ENCODE measurements around the gene CEP72.

CEP72 gene

GRCh38 chr5:661891-662750 lies 50.0 kb downstream of the CEP72 start:
- DNase-seq = no peak

GRCh38 chr5:662751-663435 lies 50.8 kb downstream of the CEP72 start:
- no peak for DNase-seq

GRCh38 chr5:663436-664342 lies 51.5 kb downstream of the CEP72 start:
- DNase-seq = no peak

- DNase-seq = no peak
Measured at GRCh38 chr5:664343-664993, 52.3 kb downstream of the CEP72 start.

- no peak for DNase-seq
Measured at GRCh38 chr5:664994-665360, 52.8 kb downstream of the CEP72 start.

GRCh38 chr5:665541-665955 lies 53.4 kb downstream of the CEP72 start:
- no peak for DNase-seq

- DNase-seq = no peak
Measured at GRCh38 chr5:665956-666711, 54.0 kb downstream of the CEP72 start.

- no peak for DNase-seq
Measured at GRCh38 chr5:666816-667498, 54.8 kb downstream of the CEP72 start.

- no peak for DNase-seq
Measured at GRCh38 chr5:668283-668995, 56.3 kb downstream of the CEP72 start.

GRCh38 chr5:669111-669841 lies 57.1 kb downstream of the CEP72 start:
- DNase-seq = no peak

GRCh38 chr5:669842-670395 lies 57.8 kb downstream of the CEP72 start:
- no peak for DNase-seq

- DNase-seq = no peak
Measured at GRCh38 chr5:670396-671270, 58.5 kb downstream of the CEP72 start.

GRCh38 chr5:671459-672328 lies 59.6 kb downstream of the CEP72 start:
- peak; percentile 38 for DNase-seq

GRCh38 chr5:672329-673160 lies 60.4 kb downstream of the CEP72 start:
- peak; percentile 45 for DNase-seq

GRCh38 chr5:673161-673830 lies 61.2 kb downstream of the CEP72 start:
- DNase-seq = no peak

Measured in fibroblast of upper back skin (primary cell).